HT-29 (cell line): ENCODE results near the gene XPA. TPM values are rescaled to one million over a fixed set of nuclear protein-coding genes. Genes with fewer than 3 reads are reported as not detected.
A peak's percentile ranks its signal among the peaks of the same experiment; 100 is the strongest.

ENCODE experiments used
- DNase-seq: peaks from one replicate; pipeline ENCODE4 v3.0.0-alpha.2; 2015; ENCODE audit warnings: low spot score
- total RNA-seq: library from RNA; depleted of rRNA; stranded (reverse); fragments of >200 nt; shearing (Covaris generic); gene quantifications from 2 replicates; pipeline ENCODE4 v1.2.3, GENCODE V29; 2014; rRNA removed

XPA gene
- total RNA-seq, 1 experiment from 2014 or later: 7.1 TPM

DNA sequence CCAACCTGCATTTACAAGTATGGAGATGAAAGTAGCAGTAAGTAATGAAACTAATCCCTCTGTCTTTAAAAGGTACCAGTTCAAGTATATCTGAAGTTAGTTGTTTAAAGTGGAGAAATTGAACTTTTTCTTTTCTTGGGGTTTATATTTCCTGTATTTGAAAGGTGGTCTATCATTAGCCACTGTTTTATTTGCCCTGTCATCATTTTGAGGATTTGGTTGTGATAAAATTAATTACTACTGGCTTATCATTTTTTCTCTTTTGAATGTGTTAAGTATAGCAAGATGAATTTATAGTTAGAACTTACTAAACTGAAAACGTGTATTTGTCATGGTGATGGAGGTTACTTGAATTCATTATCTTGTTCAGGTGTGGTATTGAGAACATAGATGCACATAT, 38.4 kb downstream of the XPA start:
- no peak for DNase-seq

DNA sequence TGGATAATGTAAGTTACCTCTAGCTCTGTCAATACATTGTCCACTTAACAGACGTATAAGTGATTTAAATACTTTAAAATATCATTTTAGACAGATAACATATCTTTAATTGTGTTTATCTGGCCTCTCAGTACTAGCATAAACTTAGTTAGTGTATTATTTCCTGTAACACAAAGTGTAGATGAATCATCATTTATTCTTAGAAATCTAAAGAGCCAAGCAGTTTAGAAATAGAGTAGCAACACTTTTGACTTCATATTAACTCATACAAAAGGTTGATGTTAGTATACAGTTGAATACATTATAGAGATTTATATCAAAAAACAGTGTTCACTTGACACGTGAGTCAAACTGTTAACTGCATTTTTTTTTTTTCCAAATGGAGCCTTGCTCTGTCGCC, 45.5 kb downstream of the XPA start:
- no peak for DNase-seq

DNA sequence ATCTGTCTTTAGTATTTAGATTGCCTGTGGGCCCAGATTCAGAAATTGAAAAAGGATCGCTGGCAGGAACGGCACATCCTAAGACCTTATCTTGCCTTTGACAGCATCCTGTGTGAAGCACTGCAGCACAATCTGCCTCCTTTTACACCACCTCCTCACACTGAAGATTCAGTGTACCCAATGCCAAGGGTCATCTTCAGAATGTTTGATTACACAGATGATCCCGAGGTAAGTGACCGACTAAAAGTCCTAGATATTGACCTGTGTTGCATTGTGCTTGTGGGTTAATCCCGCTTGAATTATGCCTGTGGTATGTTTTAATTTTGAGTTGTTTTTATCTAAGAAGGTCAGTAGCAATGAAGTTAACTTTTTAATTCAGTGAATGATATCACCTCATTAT, 49.1 kb downstream of the XPA start:
- DNase-seq: no peak

DNA sequence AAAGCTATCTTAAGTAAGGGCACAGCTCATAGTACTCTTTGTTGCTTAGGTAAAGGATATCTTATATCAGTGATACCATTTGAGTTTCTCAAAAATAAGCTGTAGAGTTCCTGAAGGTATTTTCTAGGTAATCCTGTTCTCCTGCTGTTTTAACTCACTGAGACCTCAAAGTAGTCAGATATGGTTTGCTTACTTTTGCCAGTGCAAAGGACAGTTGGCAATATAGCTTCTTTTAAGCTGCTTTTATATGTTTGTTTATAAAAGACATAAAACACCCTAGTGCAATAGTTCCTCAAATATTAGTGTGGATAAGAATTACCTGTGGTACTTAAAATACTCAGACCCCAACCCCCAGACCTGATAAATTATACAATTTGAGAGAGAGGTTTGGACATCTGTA, 51.4 kb downstream of the XPA start:
- no peak for DNase-seq

DNA sequence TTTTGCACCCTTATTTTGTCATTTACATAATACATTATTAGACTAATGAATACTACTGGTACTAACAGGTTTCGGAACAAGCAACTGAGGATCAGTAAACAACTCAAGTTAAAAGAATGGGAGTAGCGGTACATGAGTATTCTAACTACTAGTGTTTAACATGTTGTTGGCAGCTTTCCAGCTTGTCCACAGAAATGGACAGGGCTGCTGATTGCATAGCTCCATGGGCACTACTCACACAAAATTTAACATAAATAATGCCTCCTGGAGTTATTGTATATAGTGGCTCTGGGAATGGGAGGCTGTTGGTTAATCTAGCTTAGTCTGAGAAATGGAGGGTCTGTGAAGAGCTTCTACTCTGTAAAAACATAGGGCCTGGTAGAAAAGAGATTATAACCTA, 56.8 kb downstream of the XPA start:
- DNase-seq: no peak

DNA sequence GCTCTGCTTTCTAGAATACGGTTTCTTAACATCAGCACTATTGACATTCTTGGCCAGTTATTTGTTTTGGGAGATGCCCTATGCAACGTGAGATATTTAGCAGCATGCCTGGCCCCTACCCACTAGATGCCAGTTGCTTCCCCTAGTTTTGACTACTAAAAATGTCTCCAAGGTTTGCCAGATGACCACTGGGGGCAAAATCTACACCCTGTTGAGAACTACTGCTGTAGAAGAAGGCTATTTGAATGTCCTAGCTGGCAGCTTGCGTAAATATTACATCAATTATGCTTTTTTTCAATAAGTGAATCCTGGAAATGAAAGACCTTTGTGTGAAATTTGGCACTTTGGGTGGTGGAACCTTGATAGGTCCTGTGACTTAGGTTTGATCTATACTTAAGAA, 58.5 kb downstream of the XPA start:
- DNase-seq: peak; percentile 16

DNA sequence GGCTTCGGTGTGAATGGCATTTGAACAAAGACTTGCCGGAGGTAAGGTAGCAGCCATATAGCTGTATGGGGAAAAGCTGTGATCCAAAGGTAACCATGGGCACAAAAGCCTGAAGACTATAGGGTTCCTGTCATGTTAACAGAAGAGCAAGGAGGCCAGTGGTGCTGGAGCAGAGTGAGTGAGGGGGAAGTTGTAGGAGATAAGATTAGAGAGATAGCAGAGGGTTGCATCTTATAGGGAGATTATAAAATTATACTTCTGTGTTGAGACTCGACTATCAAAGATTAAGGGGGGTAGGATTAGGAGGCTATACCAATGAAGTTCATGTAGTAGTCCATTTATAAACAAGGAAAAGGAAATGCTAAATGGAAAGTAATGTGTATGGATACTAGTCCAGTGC, 60.2 kb downstream of the XPA start:
- no peak for DNase-seq

DNA sequence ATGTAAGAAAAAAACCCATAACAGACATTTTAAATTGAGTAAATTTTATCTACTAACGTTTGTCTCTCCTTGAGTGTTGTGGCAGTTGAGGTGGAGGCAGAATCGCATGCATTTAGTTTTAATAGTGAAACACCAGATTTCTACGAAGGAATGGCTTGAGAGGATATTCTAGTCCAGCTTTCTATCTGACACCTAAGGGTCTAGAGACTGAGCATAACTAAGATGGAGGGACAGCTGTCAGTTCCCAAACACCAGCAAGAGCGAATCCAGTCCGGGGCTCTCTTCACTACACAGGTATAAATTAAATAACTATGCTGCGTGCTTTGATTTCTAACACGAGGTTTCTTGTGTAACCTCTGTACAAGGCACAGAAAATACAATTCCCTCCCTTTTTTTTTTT, 62.1 kb downstream of the XPA start:
- DNase-seq: no peak

DNA sequence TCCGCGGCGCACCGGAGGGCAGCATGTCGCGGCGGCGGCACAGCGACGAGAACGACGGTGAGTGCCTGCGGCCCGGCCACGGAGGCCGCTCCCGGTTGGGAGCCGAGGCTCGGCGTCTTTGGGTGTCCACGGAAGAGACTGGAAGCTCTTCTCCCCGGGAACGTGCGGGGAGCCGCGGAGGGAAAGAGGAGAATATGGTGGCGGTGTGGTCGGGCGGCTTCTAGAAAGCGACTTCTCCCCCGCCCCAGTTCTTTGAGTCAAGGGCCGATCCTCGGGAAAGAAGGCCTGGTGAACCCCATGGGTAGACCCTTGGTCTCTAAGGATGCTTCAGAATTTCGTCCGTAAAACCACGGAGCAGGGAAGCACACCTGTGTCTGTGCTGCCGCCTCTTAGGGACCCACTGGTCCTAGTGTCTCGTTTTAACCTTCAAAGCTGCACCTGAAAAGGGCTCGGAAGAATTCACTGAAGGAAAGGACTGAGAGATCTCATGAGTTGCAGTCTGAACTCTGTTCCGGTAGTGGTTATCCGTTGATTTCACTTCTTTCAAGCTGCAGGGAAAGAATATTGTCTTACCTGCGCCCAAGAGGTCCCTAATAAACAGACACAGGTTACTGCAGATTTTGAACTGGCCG, 63.2 kb downstream of the XPA start:
- peak; percentile 45 for DNase-seq

DNA sequence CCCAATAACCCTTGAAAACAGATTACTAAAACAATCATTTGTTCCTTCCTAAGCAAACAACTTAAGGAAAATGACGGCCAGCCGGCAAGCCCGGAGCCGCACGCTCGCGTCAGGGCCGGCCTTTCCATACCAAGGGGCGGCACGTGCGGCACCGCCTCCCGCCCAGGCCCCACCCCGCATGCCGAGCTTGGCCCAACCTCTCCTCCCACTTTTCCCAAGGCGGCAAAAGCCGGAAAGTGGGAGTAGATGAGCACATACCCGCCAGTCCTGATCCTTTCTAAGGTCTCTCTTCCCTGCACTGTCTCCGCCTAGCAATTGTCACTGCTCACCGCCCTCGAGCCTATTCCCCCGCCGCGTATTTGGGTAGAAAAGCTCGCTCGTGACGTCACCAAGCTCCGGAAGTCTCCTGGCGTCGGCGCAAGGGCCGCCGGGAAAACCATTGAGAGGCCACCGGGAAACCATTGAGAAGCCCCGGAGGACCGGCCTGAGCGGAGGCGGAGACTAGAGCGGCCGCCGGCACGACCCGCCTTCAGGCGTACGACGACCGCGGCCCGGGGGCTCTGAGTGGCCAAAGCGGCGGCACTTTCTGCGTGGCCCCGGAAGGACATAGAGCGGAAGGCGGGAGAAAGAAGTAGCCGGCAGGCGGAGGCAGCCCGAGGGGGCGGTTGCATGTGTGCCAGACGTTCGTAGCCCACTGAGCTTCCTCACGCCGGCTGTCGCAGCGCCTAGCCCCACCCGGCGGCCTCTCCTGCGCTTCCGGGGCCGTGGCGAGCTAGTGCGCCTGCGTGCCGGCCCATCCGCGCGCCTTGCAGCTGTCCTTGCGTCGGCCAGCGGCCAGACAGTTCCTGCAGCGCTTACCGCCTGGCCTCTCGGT, 63.9 kb downstream of the XPA start, which contains the start of the genes NCBP1 and TSTD2:
Gene NCBP1 (plus strand): TSS at position 837 of the 874 bp plus-strand sequence. CDS start 61 bp downstream, outside the sequence.
Gene TSTD2 (minus strand): TSS at position 384 of the 874 bp plus-strand sequence. CDS start 5,806 bp downstream, outside the sequence.
- DNase-seq: peak; percentile 99

DNA sequence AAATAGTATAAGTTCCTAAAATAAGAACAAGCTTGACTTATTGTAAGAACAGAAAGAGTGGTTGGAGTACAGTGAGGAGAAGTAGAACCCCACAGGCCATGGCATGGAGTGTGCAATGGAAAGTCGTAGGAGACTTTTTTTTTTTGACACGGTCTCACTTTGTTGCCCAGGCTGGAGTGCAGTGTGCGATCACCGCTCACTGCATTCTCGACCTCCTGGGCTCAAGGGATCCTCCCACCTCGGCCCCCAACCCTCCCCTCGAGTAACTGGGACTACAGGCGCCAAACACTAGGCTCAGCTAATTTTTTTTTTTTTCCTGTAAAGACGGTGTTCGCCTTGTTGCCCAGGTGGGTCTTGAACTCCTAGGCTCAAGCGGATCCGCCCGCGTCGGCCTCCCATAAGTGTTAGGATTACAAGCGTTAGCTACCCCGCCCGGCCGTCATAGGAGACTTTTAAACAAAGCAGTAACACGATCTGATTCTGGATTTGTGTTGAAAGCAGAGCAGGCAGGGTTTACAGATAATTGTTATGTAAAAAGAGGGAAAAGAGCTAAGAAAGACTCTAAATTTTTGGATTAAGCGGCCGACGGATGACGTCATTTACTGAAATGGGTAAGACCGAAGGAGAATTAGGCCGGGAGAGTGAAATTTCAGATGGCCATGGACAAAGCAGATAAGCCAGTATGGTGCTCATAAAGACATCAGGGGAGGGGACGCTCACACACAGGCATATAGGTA, 64.7 kb downstream of the XPA start:
- DNase-seq: peak; percentile 78

DNA sequence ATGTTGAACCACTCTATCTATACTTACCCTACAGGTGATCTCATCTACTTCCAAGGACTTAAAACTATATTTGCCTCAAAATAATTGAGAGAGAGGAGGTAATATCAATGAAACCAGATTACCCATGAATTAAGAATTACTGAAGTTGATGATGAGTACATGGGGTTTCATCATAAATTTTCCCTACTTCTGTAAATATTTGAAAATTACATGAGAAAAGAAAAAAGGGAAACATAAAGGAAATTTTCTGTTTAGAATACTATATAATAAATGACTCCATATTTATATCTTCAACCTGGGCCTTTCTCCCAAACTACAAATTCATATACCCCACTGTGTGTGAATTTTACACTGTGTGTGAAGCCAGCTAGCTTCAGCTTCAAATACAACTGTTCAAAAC, 66.5 kb downstream of the XPA start:
- no peak for DNase-seq

DNA sequence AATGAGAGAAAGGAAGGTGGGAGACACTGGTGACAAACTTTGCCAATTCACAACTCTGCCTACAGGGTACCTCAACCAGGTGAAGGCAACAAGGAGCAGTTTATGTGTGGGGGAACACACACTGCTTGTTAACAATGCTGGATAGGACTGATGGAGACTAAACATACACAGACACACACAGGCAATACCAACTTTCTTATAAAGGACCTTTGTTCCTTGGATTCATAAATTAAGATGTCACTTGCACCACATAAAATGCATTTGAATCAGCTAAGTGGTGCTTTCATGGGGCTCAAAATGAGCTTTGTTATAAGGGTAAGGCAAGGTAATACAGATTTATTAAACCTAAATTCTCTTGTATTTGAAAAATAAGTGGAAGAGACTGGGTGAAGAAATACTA, 68.0 kb downstream of the XPA start:
- no peak for DNase-seq

DNA sequence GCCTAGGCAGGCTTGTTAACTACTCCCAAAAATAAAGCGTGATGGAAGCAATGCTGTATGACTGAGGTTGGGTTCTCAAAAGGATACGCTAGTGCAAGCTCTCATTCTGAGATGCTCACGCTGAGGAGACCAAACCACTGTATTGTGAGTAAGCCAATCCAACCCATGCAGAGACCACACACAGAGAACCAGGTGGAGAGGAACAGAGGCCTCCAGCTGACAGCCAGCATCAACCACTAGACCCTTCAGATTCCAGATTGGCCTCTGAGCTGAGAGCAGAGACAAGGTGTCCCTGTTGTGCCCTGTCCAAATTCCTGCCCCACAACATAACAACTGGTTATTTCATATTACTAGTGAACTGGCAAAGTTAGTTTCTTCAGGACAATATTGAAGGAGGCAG, 68.5 kb downstream of the XPA start:
- no peak for DNase-seq

DNA sequence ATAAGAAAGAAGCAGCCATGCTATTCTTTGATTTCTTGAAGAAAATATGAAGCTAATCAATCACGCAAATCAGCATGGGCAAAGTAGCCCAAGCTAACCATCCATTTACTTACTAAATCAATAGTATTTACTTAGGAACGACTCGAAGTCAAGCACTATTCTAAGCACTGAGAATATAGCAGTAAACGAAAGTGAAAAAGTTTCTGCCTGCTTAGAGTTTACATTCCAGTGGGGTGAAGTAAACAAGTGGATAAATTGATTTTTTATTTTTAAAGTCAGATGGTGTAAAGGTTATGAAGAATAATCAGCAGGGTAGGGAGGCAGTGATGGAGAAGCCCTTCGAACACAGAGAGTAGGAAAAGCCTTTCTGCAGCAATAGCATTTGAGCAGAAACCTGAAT, 69.5 kb downstream of the XPA start:
- DNase-seq: no peak

DNA sequence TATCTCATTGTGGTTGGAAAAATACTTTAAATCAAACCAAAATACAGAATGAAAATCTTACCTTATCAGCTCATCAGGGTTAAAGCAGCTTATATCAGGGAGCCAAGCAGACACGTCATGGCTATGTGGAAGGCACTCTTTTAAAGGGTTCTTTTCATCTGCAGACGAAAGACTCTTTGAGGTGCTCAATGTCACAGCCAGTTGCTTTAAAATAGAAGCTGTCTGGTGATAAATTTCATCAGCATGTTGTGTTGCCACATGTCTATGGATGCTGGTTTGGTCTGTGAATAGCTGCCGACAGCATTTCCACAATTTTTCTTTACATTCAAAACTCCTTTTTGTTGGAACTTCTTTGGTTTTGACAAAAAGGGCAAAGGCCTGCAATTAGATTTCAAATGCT, 71.5 kb downstream of the XPA start:
- no peak for DNase-seq

Other genes starting within 250 kb of the XPA start
- not detected in 2 replicates for gene TMOD1, start 195.7 kb downstream of the XPA start, total RNA-seq
- gene TSTD2, start 64.0 kb downstream of the XPA start, total RNA-seq: 10.0 and 10.6 TPM in 2 replicates
- 25.9 and 27.9 TPM in 2 replicates for gene NCBP1, start 63.5 kb downstream of the XPA start, total RNA-seq
- gene FOXE1, start 155.9 kb upstream of the XPA start, total RNA-seq: not detected in 2 replicates
- gene TRMO, start 225.2 kb upstream of the XPA start, total RNA-seq: 16.1 and 25.3 TPM in 2 replicates
- not detected in 2 replicates for gene HEMGN, start 240.8 kb upstream of the XPA start, total RNA-seq